AG09319 (cell line): ENCODE measurements around the gene LRRC71.

ENCODE experiments used
- DNase-seq: peaks from one replicate; pipeline ENCODE4 v3.0.0-alpha.2; 2010; ENCODE audit warnings: low read depth; ENCODE audit errors: extremely low read depth
- CTCF ChIP-seq: IDR thresholded peaks from 2 replicates; pipeline ENCODE4 v1.5.1; 2011; ENCODE audit warnings: low read depth, mild to moderate bottlenecking, inconsistent platforms, low read length, moderate library complexity

Gene LRRC71

GRCh38 chr1:156885314-156885713, 35.1 kb upstream of the LRRC71 start:
- no peak for DNase-seq
- no peak for TF ChIP-seq CTCF

GRCh38 chr1:156885880-156886355, 34.5 kb upstream of the LRRC71 start:
- no peak for TF ChIP-seq CTCF
- DNase-seq: no peak

GRCh38 chr1:156886583-156887281, 33.7 kb upstream of the LRRC71 start:
- no peak for TF ChIP-seq CTCF
- DNase-seq: no peak

GRCh38 chr1:156887317-156887716, 33.1 kb upstream of the LRRC71 start:
- no peak for TF ChIP-seq CTCF
- DNase-seq: no peak

- TF ChIP-seq CTCF: no peak
- DNase-seq: no peak
Observed at GRCh38 chr1:156887734-156888133, 32.7 kb upstream of the LRRC71 start.

- peak; percentile 87 for TF ChIP-seq CTCF
- DNase-seq: peak; percentile 38
Observed at GRCh38 chr1:156889802-156890580, 30.4 kb upstream of the LRRC71 start.

GRCh38 chr1:156892190-156893047, 28.0 kb upstream of the LRRC71 start:
- TF ChIP-seq CTCF: peak; percentile 90
- peak; percentile 75 for DNase-seq
